ENCODE data around the gene NOP9.

DNA sequence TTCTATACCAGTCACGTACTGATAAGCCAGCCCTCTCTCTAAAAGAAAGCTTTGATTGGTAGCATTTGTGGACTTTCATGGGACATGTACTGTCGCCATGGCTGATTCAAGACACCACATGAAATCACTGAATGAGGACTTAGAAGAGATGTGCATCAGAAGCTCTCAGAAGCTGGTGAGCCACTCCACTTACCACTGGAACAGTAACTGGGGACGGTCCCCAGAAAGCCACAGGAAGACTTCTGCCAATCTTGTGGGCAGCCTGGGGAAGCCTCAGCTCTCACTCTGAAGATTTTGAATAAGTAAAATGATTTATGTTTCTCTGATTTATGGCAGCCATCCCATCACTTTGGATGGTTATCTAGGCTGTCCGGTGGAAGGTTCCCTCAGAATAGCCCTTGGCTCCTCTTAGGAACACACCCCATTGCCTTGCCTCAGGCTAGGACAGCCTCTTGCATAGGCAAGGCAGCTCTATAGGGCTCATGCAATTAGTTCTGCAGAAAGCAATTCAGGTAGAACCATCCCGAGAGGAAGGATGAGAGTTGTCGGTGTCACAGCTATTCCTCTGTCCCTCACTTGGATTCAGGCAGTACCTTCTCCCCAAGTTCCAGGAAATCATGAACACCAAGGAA is 9.9 kb upstream of the NOP9 start:
- no peak for TF ChIP-seq CTCF (IDR thresholded peaks at IDR 0.05)
- no peak for TF ChIP-seq POLR2AphosphoS5 (IDR thresholded peaks at IDR 0.05)

All from suprapubic skin (tissue), 3 donors.